Mesenchymal stem cell (in vitro differentiated cells and primary cell): Measurements from ENCODE around the gene KRTAP12-4.
"Not testable (repeated sequence)": the region's sequence is repeated elsewhere in the genome, so short reads cannot be mapped to it uniquely, and the experiment has no call there.

Source experiments
- DNase-seq: peaks from one replicate; pipeline ENCODE4 v3.0.0-alpha.2; 2013
- H2AFZ ChIP-seq: one replicate; pipeline ENCODE4 v1.6.1; 2013; ENCODE audit warnings: low read depth, mild to moderate bottlenecking, control low read depth, inconsistent platforms, low read length, moderate library complexity
- H2AK5ac ChIP-seq: 2 replicates; pipeline ENCODE4 v1.6.1; 2013; ENCODE audit warnings: low read length, moderate library complexity, mild to moderate bottlenecking, inconsistent platforms; ENCODE audit not compliant: severe bottlenecking
- H2BK120ac ChIP-seq: one replicate; pipeline ENCODE4 v1.6.1; 2013; ENCODE audit warnings: low read depth, mild to moderate bottlenecking, inconsistent platforms, low read length, moderate library complexity
- H2BK12ac ChIP-seq, 2 experiments: one replicate each; pipeline ENCODE4 v1.6.1; 2013; ENCODE audit warnings: inconsistent platforms in 2 of 2, low read length in 2 of 2, mild to moderate bottlenecking in 2 of 2, moderate library complexity in 2 of 2, control low read depth in 1 of 2
- H2BK15ac ChIP-seq: one replicate; pipeline ENCODE4 v1.6.1; 2013; ENCODE audit warnings: mild to moderate bottlenecking, low read depth, inconsistent platforms; ENCODE audit not compliant: poor library complexity, severe bottlenecking
- H2BK5ac ChIP-seq: 2 replicates; pipeline ENCODE4 v1.6.1; 2013; ENCODE audit warnings: low read depth, mild to moderate bottlenecking, low read length, control low read depth, inconsistent platforms; ENCODE audit not compliant: poor library complexity, severe bottlenecking
- H3K14ac ChIP-seq, 2 experiments: one replicate each; pipeline ENCODE4 v1.6.1; 2013; ENCODE audit warnings: inconsistent platforms in 2 of 2, low read length in 2 of 2, control low read depth in 1 of 2, mild to moderate bottlenecking in 1 of 2, moderate library complexity in 1 of 2
- H3K18ac ChIP-seq, 2 experiments: one replicate each; pipeline ENCODE4 v1.6.1; 2013; ENCODE audit warnings: inconsistent platforms in 2 of 2, low read length in 2 of 2, control low read depth in 1 of 2, low read depth in 1 of 2, mild to moderate bottlenecking in 1 of 2
- H3K23ac ChIP-seq, 2 experiments: one replicate each; pipeline ENCODE4 v1.6.1; 2013; ENCODE audit warnings: inconsistent platforms in 2 of 2, low read length in 2 of 2, mild to moderate bottlenecking in 2 of 2, moderate library complexity in 2 of 2, control low read depth in 1 of 2
- H3K27ac ChIP-seq: 2 replicates; pipeline ENCODE4 v1.5.1; 2013; ENCODE audit warnings: mild to moderate bottlenecking, moderate library complexity, low read length, control low read depth, inconsistent platforms; ENCODE audit not compliant: poor library complexity, severe bottlenecking
- H3K27me3 ChIP-seq, 2 experiments: 2 replicates each; pipeline versions ENCODE4 v1.6.1 to v1.7.0; 2013; ENCODE audit warnings: low read length in 2 of 2, mild to moderate bottlenecking in 2 of 2, moderate library complexity in 2 of 2, control low read depth in 1 of 2, inconsistent platforms in 1 of 2; ENCODE audit not compliant: control insufficient read depth in 1 of 2, insufficient read depth in 1 of 2
- H3K36me3 ChIP-seq, 2 experiments: 2 replicates each; pipeline versions ENCODE4 v1.6.1 to v1.7.0; 2013; ENCODE audit warnings: low read length in 2 of 2, control low read depth in 1 of 2, inconsistent platforms in 1 of 2, low read depth in 1 of 2, mild to moderate bottlenecking in 1 of 2; ENCODE audit not compliant: insufficient read depth in 2 of 2, control insufficient read depth in 1 of 2
- H3K4ac ChIP-seq, 2 experiments: one replicate each; pipeline ENCODE4 v1.6.1; 2013; ENCODE audit warnings: inconsistent platforms in 2 of 2, low read length in 2 of 2, mild to moderate bottlenecking in 2 of 2, moderate library complexity in 2 of 2, control low read depth in 1 of 2, low read depth in 1 of 2
- H3K4me1 ChIP-seq: 2 replicates; pipeline ENCODE4 v1.6.1; 2013; ENCODE audit warnings: low read depth, low read length, control low read depth; ENCODE audit not compliant: control insufficient read depth, insufficient read depth
- H3K4me2 ChIP-seq: 2 replicates; pipeline ENCODE4 v1.6.1; 2013; ENCODE audit warnings: low read length, mild to moderate bottlenecking, inconsistent platforms; ENCODE audit not compliant: poor library complexity, severe bottlenecking
- H3K4me3 ChIP-seq, 2 experiments: 2 replicates each; pipeline versions ENCODE4 v1.5.1 to v1.7.0; 2013; ENCODE audit warnings: low read length in 2 of 2, mild to moderate bottlenecking in 2 of 2, control low read depth in 1 of 2, low read depth in 1 of 2; ENCODE audit not compliant: insufficient read depth in 1 of 2
- H3K79me1 ChIP-seq: replicated peaks from 2 replicates; pipeline ENCODE4 v1.6.1; 2013; ENCODE audit warnings: mild to moderate bottlenecking, control low read depth, low read length, inconsistent platforms; ENCODE audit not compliant: poor library complexity, severe bottlenecking
- H3K9ac ChIP-seq: 2 replicates; pipeline ENCODE4 v1.7.0; 2013; ENCODE audit warnings: mild to moderate bottlenecking, low read length, moderate library complexity
- H3K9me3 ChIP-seq: 2 replicates; pipeline ENCODE4 v1.7.0; 2013; ENCODE audit warnings: mild to moderate bottlenecking, low read length; ENCODE audit not compliant: control insufficient read depth
- H4K8ac ChIP-seq: one replicate; pipeline ENCODE4 v1.6.1; 2013; ENCODE audit warnings: inconsistent platforms, mild to moderate bottlenecking, low read length, moderate library complexity
- H4K91ac ChIP-seq: one replicate; pipeline ENCODE4 v1.6.1; 2013; ENCODE audit warnings: mild to moderate bottlenecking, low read length, inconsistent platforms
- WGBS: methylation state at CpG from one replicate; pipeline ENCODE4 v1.1.7; 2013; ENCODE audit warnings: mixed read lengths; 5-methylcytosine and 5-hydroxymethylcytosine counted together

KRTAP12-4 gene

DNA sequence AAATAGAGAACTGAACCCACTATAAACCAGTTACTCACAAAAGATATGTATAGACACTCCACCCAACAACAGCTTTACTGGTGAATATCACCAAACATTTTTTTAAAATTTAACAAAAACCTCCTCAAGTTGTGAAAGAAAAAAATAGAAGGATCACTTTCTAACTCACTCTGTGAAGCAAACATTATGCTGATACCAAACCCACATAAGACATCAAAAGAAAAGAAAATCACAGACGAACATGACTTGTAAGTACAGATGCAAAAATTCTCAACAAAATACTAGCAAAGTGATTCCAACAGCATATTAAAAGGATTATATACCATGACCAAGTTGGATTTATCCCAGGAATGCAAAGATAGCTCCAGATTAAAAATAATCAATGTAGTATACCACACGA is 37.2 kb upstream of the KRTAP12-4 start:
- no peaks in the 10 kb centered on the region for H3K79me1 ChIP-seq
- DNase-seq = no peak
- no peak overlapping the region for H2BK120ac ChIP-seq
- peaks cover 22% of the 10 kb centered on the region for H3K9me3 ChIP-seq
- no peak overlapping the region for H2BK15ac ChIP-seq
- H2BK12ac ChIP-seq = no peak overlapping the region
- H3K27me3 ChIP-seq = peaks cover 24 to 40% of the 10 kb centered on the region in 2 experiments
- no peak overlapping the region for H4K8ac ChIP-seq
- H3K4ac ChIP-seq = no peak overlapping the region
- H3K18ac ChIP-seq = no peak overlapping the region
- no peak overlapping the region for H2AFZ ChIP-seq
- no peak overlapping the region for H3K14ac ChIP-seq
- H4K91ac ChIP-seq = no peak overlapping the region
- no peak overlapping the region for H3K27ac ChIP-seq
- no peak overlapping the region for H3K4me3 ChIP-seq
- H3K4me1 ChIP-seq = no peaks in the 10 kb centered on the region
- H2BK5ac ChIP-seq = no peak overlapping the region
- H3K4me2 ChIP-seq = no peak overlapping the region
- no peaks in the 10 kb centered on the region for H3K36me3 ChIP-seq
- H2AK5ac ChIP-seq = no peak overlapping the region
- H3K9ac ChIP-seq = no peak overlapping the region
- no peak overlapping the region for H3K23ac ChIP-seq
- 63% methylated on average over 2 of the region's 2 CpGs for whole genome bisulfite sequencing

GRCh38 chr21:44689740-44690139 is 35.3 kb upstream of the KRTAP12-4 start:
- H3K18ac ChIP-seq, H3K36me3 ChIP-seq, H4K91ac ChIP-seq, H2BK5ac ChIP-seq, H3K4ac ChIP-seq, H2AK5ac ChIP-seq, H3K79me1 ChIP-seq, H2BK15ac ChIP-seq, H3K4me3 ChIP-seq, H3K27ac ChIP-seq, H3K23ac ChIP-seq, H2BK120ac ChIP-seq, H2AFZ ChIP-seq, DNase-seq, H2BK12ac ChIP-seq, H3K14ac ChIP-seq, H3K9ac ChIP-seq, H3K4me2 ChIP-seq, H3K4me1 ChIP-seq, H4K8ac ChIP-seq: not testable (repeated sequence)
- Histone ChIP-seq H3K27me3 (peaks cover 23 to 28% of the 10 kb centered on the region in 2 experiments), H3K9me3 (peaks cover 22% of the 10 kb centered on the region)
- 90% methylated on average over 3 of the region's 3 CpGs for whole genome bisulfite sequencing

DNA sequence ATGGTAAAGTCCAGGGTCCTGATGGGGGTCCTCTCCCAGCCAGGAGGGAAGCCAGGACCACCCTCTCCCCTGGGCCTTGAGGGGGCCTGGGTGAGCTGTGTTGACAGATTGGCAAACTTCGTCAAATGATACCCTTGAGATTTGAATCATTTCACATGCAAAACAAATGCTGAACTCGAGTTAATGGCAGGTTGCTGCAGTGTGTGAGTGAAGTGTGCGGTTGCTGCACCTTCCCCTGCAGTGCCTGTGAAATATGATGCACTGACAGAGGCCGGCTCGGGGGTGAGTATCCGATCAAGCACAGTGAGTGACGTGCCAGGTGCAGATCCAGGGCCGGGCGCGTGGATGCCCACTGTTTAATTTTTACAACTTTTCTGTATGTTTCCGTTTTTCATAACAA is 33.2 kb upstream of the KRTAP12-4 start:
- peaks cover 30 to 36% of the 10 kb centered on the region in 2 experiments for H3K27me3 ChIP-seq
- no peak overlapping the region for H2AK5ac ChIP-seq
- H2BK5ac ChIP-seq = no peak overlapping the region
- H3K36me3 ChIP-seq = no peaks in the 10 kb centered on the region
- no peak overlapping the region for H2AFZ ChIP-seq
- no peak overlapping the region for H4K8ac ChIP-seq
- no peak overlapping the region for H3K27ac ChIP-seq
- no peak overlapping the region for H3K14ac ChIP-seq
- no peak overlapping the region for H3K4ac ChIP-seq
- no peak overlapping the region for H3K4me2 ChIP-seq
- peaks cover 8% of the 10 kb centered on the region for H3K9me3 ChIP-seq
- 70% methylated on average over 7 of the region's 11 CpGs for WGBS
- H3K9ac ChIP-seq = no peak overlapping the region
- H2BK120ac ChIP-seq = no peak overlapping the region
- no peak overlapping the region for H4K91ac ChIP-seq
- H3K4me1 ChIP-seq = no peaks in the 10 kb centered on the region
- H2BK12ac ChIP-seq = no peak overlapping the region
- H2BK15ac ChIP-seq = no peak overlapping the region
- H3K4me3 ChIP-seq = no peak overlapping the region
- no peak for DNase-seq
- no peak overlapping the region for H3K23ac ChIP-seq
- no peaks in the 10 kb centered on the region for H3K79me1 ChIP-seq
- H3K18ac ChIP-seq = no peak overlapping the region

DNA sequence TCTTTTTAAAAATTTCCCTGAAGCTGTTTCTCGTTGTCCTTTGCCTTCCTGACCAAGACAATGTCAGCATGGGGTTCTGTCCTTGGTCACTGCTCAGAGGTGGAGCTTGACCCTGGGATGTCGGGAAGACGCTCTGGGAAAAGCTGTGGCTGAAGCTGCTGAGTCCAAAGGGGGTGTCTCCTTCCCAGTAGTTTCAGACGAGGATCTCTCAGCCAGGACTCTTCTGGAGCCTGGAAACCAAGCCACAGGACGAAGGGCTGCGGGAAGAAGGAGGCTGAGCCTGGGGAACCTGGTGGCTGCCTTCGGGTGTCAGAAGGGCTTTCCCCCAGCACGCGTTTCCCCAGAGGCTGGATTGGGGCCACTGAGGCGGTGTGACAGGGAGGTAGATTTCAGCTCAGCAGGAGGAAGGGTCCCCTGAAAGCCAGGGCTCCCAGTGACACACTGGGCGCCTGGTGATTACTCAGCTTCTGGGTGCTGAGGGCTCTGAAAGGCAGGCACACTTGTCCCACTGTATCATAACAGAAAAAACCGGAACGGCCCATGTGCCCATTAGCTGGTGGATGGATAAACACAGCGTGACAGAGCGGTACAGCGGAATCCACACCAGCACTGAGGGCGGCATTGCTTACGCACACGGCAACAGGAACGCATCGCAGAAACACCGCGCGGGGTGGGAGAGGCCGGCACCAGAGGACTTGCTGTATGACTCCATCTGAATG is 32.5 kb upstream of the KRTAP12-4 start:
- 71% methylated on average over 25 of the region's 25 CpGs for WGBS
- H2BK5ac ChIP-seq = no peak overlapping the region
- no peak overlapping the region for H3K27ac ChIP-seq
- peaks cover 37 to 41% of the 10 kb centered on the region in 2 experiments for H3K27me3 ChIP-seq
- no peak overlapping the region for H3K14ac ChIP-seq
- H3K79me1 ChIP-seq = no peaks in the 10 kb centered on the region
- H4K91ac ChIP-seq = no peak overlapping the region
- H3K18ac ChIP-seq = no peak overlapping the region
- no peak overlapping the region for H3K4me3 ChIP-seq
- no peak overlapping the region for H3K4me2 ChIP-seq
- H2BK12ac ChIP-seq = no peak overlapping the region
- no peak overlapping the region for H2BK120ac ChIP-seq
- no peak overlapping the region for H2AFZ ChIP-seq
- H2AK5ac ChIP-seq = no peak overlapping the region
- peaks cover 4% of the 10 kb centered on the region for H3K9me3 ChIP-seq
- no peak overlapping the region for H3K23ac ChIP-seq
- H3K4ac ChIP-seq = no peak overlapping the region
- H4K8ac ChIP-seq = no peak overlapping the region
- H3K36me3 ChIP-seq = no peaks in the 10 kb centered on the region
- DNase-seq = no peak
- H2BK15ac ChIP-seq = no peak overlapping the region
- no peak overlapping the region for H3K9ac ChIP-seq
- H3K4me1 ChIP-seq = no peaks in the 10 kb centered on the region
